HEK293 (cell line): ENCODE results near the gene USP32.

Experiments used
- CTCF ChIA-PET: fragments of 350-600 bp; formaldehyde crosslinking; extraction: SDS; loops from one replicate; lab custom pipeline; 2021; ENCODE audit warnings: antibody characterized with exemption; lab: Yijun Ruan, JAX
- POLR2A ChIA-PET: fragments of 300-600 bp; formaldehyde crosslinking; extraction: SDS; loops from one replicate; lab custom pipeline; 2020; ENCODE audit warnings: antibody characterized with exemption, inconsistent platforms; lab: Yijun Ruan, JAX
- H3K27ac ChIP-seq: fragments of 200-500 bp; sonication (Bioruptor generic); 2 replicates; pipeline ENCODE4 v1.5.1; 2014; ENCODE audit warnings: low read depth, low read length, control low read depth, inconsistent platforms; ENCODE audit errors: extremely low read depth
- H3K36me3 ChIP-seq, 2 experiments: fragments of 200-500 bp in 1 of 2; sonication (Bioruptor generic) in 1 of 2; 1 replicate in 1 of 2; 2 replicates in 1 of 2; pipeline ENCODE4 v1.5.1; 2014 to 2017; ENCODE audit warnings: inconsistent platforms in 2 of 2, low read length in 2 of 2; ENCODE audit not compliant: control insufficient read depth in 2 of 2, insufficient read depth in 1 of 2
- H3K4me1 ChIP-seq: fragments of 200-500 bp; sonication (Bioruptor generic); 2 replicates; pipeline ENCODE4 v1.5.1; 2014; ENCODE audit warnings: mild to moderate bottlenecking, low read length, inconsistent platforms; ENCODE audit not compliant: control insufficient read depth, insufficient read depth
- H3K4me3 ChIP-seq: 2 replicates; pipeline ENCODE4 v1.5.1; 2011; ENCODE audit warnings: low read depth, mild to moderate bottlenecking, control low read depth, low read length, moderate library complexity
- H3K9me3 ChIP-seq: fragments of 200-500 bp; sonication (Bioruptor generic); 2 replicates; pipeline ENCODE4 v1.5.1; 2014; ENCODE audit warnings: low read depth, low read length, inconsistent platforms; ENCODE audit not compliant: control insufficient read depth, insufficient read depth
- KLF10 ChIP-seq: fragments of 450-650 bp; IDR thresholded peaks from 2 replicates; pipeline ENCODE4 v1.5.1; 2018; ENCODE audit warnings: missing biosample characterization, mild to moderate bottlenecking, missing genetic modification characterization
- SCRT1 ChIP-seq: fragments of 450-650 bp; formaldehyde crosslinking; IDR thresholded peaks from 2 replicates; pipeline ENCODE4 v1.5.1; 2016; ENCODE audit warnings: missing biosample characterization, missing genetic modification characterization, borderline replicate concordance
- ZBTB20 ChIP-seq: fragments of 450-650 bp; formaldehyde crosslinking; IDR thresholded peaks from 2 replicates; pipeline ENCODE4 v1.5.1; 2016; ENCODE audit warnings: missing biosample characterization, missing genetic modification characterization
- ZBTB21 ChIP-seq: fragments of 450-650 bp; formaldehyde crosslinking; IDR thresholded peaks from 2 replicates; pipeline ENCODE4 v1.5.1; 2017; ENCODE audit warnings: missing biosample characterization, missing genetic modification characterization
- ZNF121 ChIP-seq: fragments of 450-650 bp; formaldehyde crosslinking; IDR thresholded peaks from 2 replicates; pipeline ENCODE4 v1.5.1; 2016; ENCODE audit warnings: missing biosample characterization, missing genetic modification characterization
- ZNF132 ChIP-seq: fragments of 450-650 bp; formaldehyde crosslinking; IDR thresholded peaks from 2 replicates; pipeline ENCODE4 v1.5.1; 2017; ENCODE audit warnings: missing biosample characterization, missing genetic modification characterization, borderline replicate concordance
- ZNF155 ChIP-seq: fragments of 450-650 bp; formaldehyde crosslinking; IDR thresholded peaks from 2 replicates; pipeline ENCODE4 v1.5.1; 2016; ENCODE audit warnings: missing biosample characterization, missing genetic modification characterization
- ZNF16 ChIP-seq: fragments of 450-650 bp; formaldehyde crosslinking; IDR thresholded peaks from 2 replicates; pipeline ENCODE4 v1.5.1; 2016; ENCODE audit warnings: low read depth, missing biosample characterization, missing genetic modification characterization
- ZNF239 ChIP-seq: fragments of 450-650 bp; formaldehyde crosslinking; IDR thresholded peaks from 2 replicates; pipeline ENCODE4 v1.5.1; 2016; ENCODE audit warnings: missing biosample characterization, missing genetic modification characterization
- ZNF248 ChIP-seq: fragments of 450-650 bp; formaldehyde crosslinking; IDR thresholded peaks from 2 replicates; pipeline ENCODE4 v1.5.1; 2017; ENCODE audit warnings: missing biosample characterization, missing genetic modification characterization
- ZNF398 ChIP-seq: fragments of 450-650 bp; formaldehyde crosslinking; IDR thresholded peaks from 2 replicates; pipeline ENCODE4 v1.5.1; 2017; ENCODE audit warnings: missing biosample characterization, missing genetic modification characterization
- ZNF521 ChIP-seq: fragments of 450-650 bp; formaldehyde crosslinking; IDR thresholded peaks from 2 replicates; pipeline ENCODE4 v1.5.1; 2017; ENCODE audit warnings: missing biosample characterization, mild to moderate bottlenecking, missing genetic modification characterization
- ZNF548 ChIP-seq: fragments of 450-650 bp; formaldehyde crosslinking; IDR thresholded peaks from 2 replicates; pipeline ENCODE4 v1.5.1; 2016; ENCODE audit warnings: missing biosample characterization, missing genetic modification characterization
- ZNF549 ChIP-seq: fragments of 450-650 bp; IDR thresholded peaks from 2 replicates; pipeline ENCODE4 v1.5.1; 2018; ENCODE audit warnings: missing biosample characterization, missing genetic modification characterization, mild to moderate bottlenecking, inconsistent platforms, moderate library complexity
- ZNF560 ChIP-seq: fragments of 450-650 bp; formaldehyde crosslinking; IDR thresholded peaks from 2 replicates; pipeline ENCODE4 v1.5.1; 2017; ENCODE audit warnings: missing biosample characterization, missing genetic modification characterization, borderline replicate concordance
- ZNF596 ChIP-seq: fragments of 450-650 bp; IDR thresholded peaks from 2 replicates; pipeline ENCODE4 v1.5.0; 2018; ENCODE audit warnings: missing biosample characterization, mild to moderate bottlenecking, missing genetic modification characterization, moderate library complexity
- ZNF610 ChIP-seq: fragments of 450-650 bp; formaldehyde crosslinking; IDR thresholded peaks from 2 replicates; pipeline ENCODE4 v1.5.1; 2016; ENCODE audit warnings: missing biosample characterization, missing genetic modification characterization, borderline replicate concordance
- ZNF624 ChIP-seq: fragments of 450-650 bp; formaldehyde crosslinking; IDR thresholded peaks from 2 replicates; pipeline ENCODE4 v1.5.1; 2017; ENCODE audit warnings: missing biosample characterization, missing genetic modification characterization
- ZNF677 ChIP-seq: fragments of 450-650 bp; IDR thresholded peaks from 2 replicates; pipeline ENCODE4 v1.5.0; 2018; ENCODE audit warnings: missing biosample characterization, mild to moderate bottlenecking, missing genetic modification characterization, moderate library complexity
- ZNF791 ChIP-seq: fragments of 450-650 bp; formaldehyde crosslinking; IDR thresholded peaks from 2 replicates; pipeline ENCODE4 v1.5.1; 2016; ENCODE audit warnings: missing biosample characterization, missing genetic modification characterization
- ZNF837 ChIP-seq: fragments of 450-650 bp; formaldehyde crosslinking; IDR thresholded peaks from 2 replicates; pipeline ENCODE4 v1.5.1; 2016; ENCODE audit warnings: missing biosample characterization, missing genetic modification characterization
- ZSCAN23 ChIP-seq: fragments of 450-650 bp; formaldehyde crosslinking; IDR thresholded peaks from 2 replicates; pipeline ENCODE4 v1.5.1; 2016; ENCODE audit warnings: missing biosample characterization, missing genetic modification characterization
- ZXDB ChIP-seq: fragments of 450-650 bp; formaldehyde crosslinking; IDR thresholded peaks from 2 replicates; pipeline ENCODE4 v1.5.1; 2016; ENCODE audit warnings: missing biosample characterization, missing genetic modification characterization
- TF ChIP-seq, protein P1 (sequence below): fragments of 450-650 bp; formaldehyde crosslinking; IDR thresholded peaks from 2 replicates; pipeline ENCODE4 v1.5.1; 2016; ENCODE audit warnings: missing biosample characterization, missing genetic modification characterization
- TF ChIP-seq, protein P2 (sequence below): fragments of 450-650 bp; formaldehyde crosslinking; IDR thresholded peaks from 2 replicates; pipeline ENCODE4 v1.5.1; 2016; ENCODE audit warnings: missing biosample characterization, missing genetic modification characterization
- TF ChIP-seq, protein P3 (sequence below): fragments of 450-650 bp; formaldehyde crosslinking; IDR thresholded peaks from 2 replicates; pipeline ENCODE4 v1.5.1; 2017; ENCODE audit warnings: missing biosample characterization, missing genetic modification characterization

USP32 gene, protein sequence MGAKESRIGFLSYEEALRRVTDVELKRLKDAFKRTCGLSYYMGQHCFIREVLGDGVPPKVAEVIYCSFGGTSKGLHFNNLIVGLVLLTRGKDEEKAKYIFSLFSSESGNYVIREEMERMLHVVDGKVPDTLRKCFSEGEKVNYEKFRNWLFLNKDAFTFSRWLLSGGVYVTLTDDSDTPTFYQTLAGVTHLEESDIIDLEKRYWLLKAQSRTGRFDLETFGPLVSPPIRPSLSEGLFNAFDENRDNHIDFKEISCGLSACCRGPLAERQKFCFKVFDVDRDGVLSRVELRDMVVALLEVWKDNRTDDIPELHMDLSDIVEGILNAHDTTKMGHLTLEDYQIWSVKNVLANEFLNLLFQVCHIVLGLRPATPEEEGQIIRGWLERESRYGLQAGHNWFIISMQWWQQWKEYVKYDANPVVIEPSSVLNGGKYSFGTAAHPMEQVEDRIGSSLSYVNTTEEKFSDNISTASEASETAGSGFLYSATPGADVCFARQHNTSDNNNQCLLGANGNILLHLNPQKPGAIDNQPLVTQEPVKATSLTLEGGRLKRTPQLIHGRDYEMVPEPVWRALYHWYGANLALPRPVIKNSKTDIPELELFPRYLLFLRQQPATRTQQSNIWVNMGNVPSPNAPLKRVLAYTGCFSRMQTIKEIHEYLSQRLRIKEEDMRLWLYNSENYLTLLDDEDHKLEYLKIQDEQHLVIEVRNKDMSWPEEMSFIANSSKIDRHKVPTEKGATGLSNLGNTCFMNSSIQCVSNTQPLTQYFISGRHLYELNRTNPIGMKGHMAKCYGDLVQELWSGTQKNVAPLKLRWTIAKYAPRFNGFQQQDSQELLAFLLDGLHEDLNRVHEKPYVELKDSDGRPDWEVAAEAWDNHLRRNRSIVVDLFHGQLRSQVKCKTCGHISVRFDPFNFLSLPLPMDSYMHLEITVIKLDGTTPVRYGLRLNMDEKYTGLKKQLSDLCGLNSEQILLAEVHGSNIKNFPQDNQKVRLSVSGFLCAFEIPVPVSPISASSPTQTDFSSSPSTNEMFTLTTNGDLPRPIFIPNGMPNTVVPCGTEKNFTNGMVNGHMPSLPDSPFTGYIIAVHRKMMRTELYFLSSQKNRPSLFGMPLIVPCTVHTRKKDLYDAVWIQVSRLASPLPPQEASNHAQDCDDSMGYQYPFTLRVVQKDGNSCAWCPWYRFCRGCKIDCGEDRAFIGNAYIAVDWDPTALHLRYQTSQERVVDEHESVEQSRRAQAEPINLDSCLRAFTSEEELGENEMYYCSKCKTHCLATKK (N-terminal part only)

DNA sequence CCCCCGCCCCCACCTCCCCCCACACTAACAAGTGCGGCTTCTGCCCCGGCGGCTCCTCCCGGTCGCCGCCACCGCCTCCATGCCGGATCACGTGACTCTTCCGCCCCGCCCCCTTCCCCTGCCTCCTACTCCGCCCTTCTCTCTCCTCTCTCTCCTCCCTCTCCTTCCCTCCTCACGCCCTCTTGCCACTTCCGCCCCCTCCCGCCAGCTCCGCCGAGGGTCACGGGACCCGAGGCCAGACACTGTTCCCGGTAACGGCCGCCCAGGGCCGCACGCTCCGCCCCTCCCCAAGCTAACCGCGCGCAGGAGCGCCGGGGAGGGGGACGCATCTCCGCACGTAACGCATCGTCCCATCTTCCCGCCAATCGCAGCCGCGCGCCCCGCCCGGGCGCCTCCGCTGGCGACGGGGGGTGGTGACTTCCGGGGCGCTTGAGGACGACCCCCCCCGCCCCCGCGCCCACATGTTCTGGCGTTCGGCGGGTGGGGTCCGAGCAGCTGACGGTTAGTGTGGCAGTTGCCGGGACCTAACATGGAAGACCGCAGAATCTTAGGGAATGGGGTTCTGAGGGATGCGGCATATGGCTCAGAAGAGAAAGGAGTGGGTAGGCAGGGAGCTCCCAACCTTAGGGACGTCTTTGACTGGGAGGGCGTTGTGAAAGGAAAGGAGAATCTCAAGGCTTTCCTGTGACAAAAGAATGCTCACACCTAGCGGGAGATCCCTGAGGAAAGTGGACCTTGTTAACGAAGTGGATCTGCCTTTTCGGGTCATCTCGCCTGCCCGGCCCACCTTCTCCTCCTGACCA lies at the start of gene USP32:
Gene USP32, minus strand, starts transcription at position 92 of the 803 bp plus-strand sequence. CDS start 194 bp downstream, outside the sequence.
- Histone ChIP-seq H3K9me3 (no peaks in the 10 kb centered on the region), H3K27ac (peak within 1 kb of the TSS; percentile 91), H3K4me1 (peaks cover 8% of the 10 kb centered on the region), H3K4me3 (peak within 1 kb of the TSS; percentile 88), H3K36me3 (no peaks in the 10 kb centered on the region)
- POLR2A ChIA-PET = interaction anchor here (0.6 to 1.8 kb wide), 23 partner anchors 8 to 771 kb away, joined by 3 to 14 read pairs (median 3); partner anchors contain the start of gene PPM1D
- CTCF ChIA-PET = interaction anchor here (0.9 kb wide), 1 partner anchor 10 kb away, joined by 4 read pairs; no protein-coding TSS in a partner anchor
- TF ChIP-seq ZNF398 (tag by site-specific recombination) (peak; percentile 100), ZNF521 (tag by site-specific recombination) (no peak), ZSCAN23 (tag by site-specific recombination) (peak; percentile 77; the same call in 1 of the 2 replicates), ZNF548 (tag by site-specific recombination) (no peak), SCRT1 (tag by site-specific recombination) (no peak), ZXDB (peak; percentile 89), ZNF791 (tag by site-specific recombination) (no peak), ZNF560 (tag by site-specific recombination) (no peak), ZNF837 (no peak), ZNF155 (tag by site-specific recombination) (no peak), ZNF624 (tag by site-specific recombination) (no peak), ZBTB21 (tag by site-specific recombination) (no peak; the same call in 1 of the 2 replicates), ZBTB20 (tag by site-specific recombination) (peak; percentile 54), ZNF239 (tag by site-specific recombination) (no peak), KLF10 (tag by site-specific recombination) (peak; percentile 95), ZNF610 (tag by site-specific recombination) (peak; percentile 85), ZNF16 (tag by site-specific recombination) (no peak), ZNF132 (tag by site-specific recombination) (no peak), ZNF549 (tag by site-specific recombination) (no peak), ZNF596 (no peak), ZNF121 (no peak), ZNF677 (tag by site-specific recombination) (no peak), ZNF248 (tag by site-specific recombination) (no peak)
- TF ChIP-seq, protein P1, sequence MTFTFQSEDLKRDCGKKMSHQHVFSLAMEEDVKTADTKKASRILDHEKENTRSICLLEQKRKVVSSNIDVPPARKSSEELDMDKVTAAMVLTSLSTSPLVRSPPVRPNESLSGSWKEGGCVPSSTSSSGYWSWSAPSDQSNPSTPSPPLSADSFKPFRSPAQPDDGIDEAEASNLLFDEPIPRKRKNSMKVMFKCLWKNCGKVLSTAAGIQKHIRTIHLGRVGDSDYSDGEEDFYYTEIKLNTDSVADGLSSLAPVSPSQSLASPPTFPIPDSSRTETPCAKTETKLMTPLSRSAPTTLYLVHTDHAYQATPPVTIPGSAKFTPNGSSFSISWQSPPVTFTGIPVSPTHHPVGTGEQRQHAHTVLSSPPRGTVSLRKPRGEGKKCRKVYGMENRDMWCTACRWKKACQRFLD = no peak
- TF ChIP-seq, protein P2, sequence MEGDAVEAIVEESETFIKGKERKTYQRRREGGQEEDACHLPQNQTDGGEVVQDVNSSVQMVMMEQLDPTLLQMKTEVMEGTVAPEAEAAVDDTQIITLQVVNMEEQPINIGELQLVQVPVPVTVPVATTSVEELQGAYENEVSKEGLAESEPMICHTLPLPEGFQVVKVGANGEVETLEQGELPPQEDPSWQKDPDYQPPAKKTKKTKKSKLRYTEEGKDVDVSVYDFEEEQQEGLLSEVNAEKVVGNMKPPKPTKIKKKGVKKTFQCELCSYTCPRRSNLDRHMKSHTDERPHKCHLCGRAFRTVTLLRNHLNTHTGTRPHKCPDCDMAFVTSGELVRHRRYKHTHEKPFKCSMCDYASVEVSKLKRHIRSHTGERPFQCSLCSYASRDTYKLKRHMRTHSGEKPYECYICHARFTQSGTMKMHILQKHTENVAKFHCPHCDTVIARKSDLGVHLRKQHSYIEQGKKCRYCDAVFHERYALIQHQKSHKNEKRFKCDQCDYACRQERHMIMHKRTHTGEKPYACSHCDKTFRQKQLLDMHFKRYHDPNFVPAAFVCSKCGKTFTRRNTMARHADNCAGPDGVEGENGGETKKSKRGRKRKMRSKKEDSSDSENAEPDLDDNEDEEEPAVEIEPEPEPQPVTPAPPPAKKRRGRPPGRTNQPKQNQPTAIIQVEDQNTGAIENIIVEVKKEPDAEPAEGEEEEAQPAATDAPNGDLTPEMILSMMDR (tag by site-specific recombination) = peak; percentile 84
- TF ChIP-seq, protein P3, sequence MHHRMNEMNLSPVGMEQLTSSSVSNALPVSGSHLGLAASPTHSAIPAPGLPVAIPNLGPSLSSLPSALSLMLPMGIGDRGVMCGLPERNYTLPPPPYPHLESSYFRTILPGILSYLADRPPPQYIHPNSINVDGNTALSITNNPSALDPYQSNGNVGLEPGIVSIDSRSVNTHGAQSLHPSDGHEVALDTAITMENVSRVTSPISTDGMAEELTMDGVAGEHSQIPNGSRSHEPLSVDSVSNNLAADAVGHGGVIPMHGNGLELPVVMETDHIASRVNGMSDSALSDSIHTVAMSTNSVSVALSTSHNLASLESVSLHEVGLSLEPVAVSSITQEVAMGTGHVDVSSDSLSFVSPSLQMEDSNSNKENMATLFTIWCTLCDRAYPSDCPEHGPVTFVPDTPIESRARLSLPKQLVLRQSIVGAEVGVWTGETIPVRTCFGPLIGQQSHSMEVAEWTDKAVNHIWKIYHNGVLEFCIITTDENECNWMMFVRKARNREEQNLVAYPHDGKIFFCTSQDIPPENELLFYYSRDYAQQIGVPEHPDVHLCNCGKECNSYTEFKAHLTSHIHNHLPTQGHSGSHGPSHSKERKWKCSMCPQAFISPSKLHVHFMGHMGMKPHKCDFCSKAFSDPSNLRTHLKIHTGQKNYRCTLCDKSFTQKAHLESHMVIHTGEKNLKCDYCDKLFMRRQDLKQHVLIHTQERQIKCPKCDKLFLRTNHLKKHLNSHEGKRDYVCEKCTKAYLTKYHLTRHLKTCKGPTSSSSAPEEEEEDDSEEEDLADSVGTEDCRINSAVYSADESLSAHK (tag by site-specific recombination) = peak; percentile 49; the same call in 1 of the 2 replicates
